Small intestine (tissue), 7 donors: Measurements from ENCODE around the gene AEBP1. TPM values are rescaled to one million over a fixed set of nuclear protein-coding genes. Genes with fewer than 3 reads are reported as not detected.

ENCODE experiments used
- DNase-seq, 2 donors: peaks; one replicate each; pipeline versions ENCODE4 v3.0.0 to v3.0.0-alpha.2; 2013
- FAIRE-seq: peaks from 2 replicates; lab custom pipeline; 2012; peaks lifted over from hg19 to GRCh38; lab: Jason Lieb, UNC
- H3K27ac ChIP-seq, 3 donors: one replicate each; pipeline ENCODE4 v1.5.1; 2013; ENCODE audit warnings: low read length in 2 of 3, mild to moderate bottlenecking in 2 of 3, control low read depth in 1 of 3, inconsistent platforms in 1 of 3, low read depth in 1 of 3, moderate library complexity in 1 of 3
- H3K27me3 ChIP-seq, 3 donors: one replicate each; pipeline ENCODE4 v1.6.1; 2013; ENCODE audit warnings: low read length in 3 of 3, inconsistent platforms in 1 of 3; ENCODE audit not compliant: control insufficient read depth in 3 of 3, insufficient read depth in 3 of 3
- H3K36me3 ChIP-seq, 3 donors: one replicate each; pipeline ENCODE4 v1.6.1; 2013; ENCODE audit warnings: low read length in 3 of 3, inconsistent platforms in 1 of 3, low read depth in 1 of 3, mild to moderate bottlenecking in 1 of 3, moderate library complexity in 1 of 3; ENCODE audit not compliant: control insufficient read depth in 3 of 3, insufficient read depth in 2 of 3
- H3K4me1 ChIP-seq, 3 donors: one replicate each; pipeline ENCODE4 v1.6.1; 2013; ENCODE audit warnings: low read length in 2 of 3, inconsistent platforms in 1 of 3, low read depth in 1 of 3, mild to moderate bottlenecking in 1 of 3, moderate library complexity in 1 of 3; ENCODE audit not compliant: control insufficient read depth in 3 of 3, insufficient read depth in 2 of 3
- H3K4me3 ChIP-seq, 3 donors: one replicate each; pipeline ENCODE4 v1.5.1; 2013; ENCODE audit warnings: low read length in 3 of 3, control low read depth in 1 of 3, inconsistent platforms in 1 of 3, low read depth in 1 of 3, mild to moderate bottlenecking in 1 of 3, moderate library complexity in 1 of 3
- H3K9me3 ChIP-seq, 2 donors: one replicate each; pipeline ENCODE4 v1.6.1; 2013; ENCODE audit warnings: low read depth in 1 of 2, low read length in 1 of 2; ENCODE audit not compliant: control insufficient read depth in 2 of 2, insufficient read depth in 1 of 2
- WGBS, 3 donors: extraction: QIAGEN DNeasy Blood & Tissue Kit; methylation state at CpG; one replicate each; pipeline ENCODE4 v1.1.7; 2013; 5-methylcytosine and 5-hydroxymethylcytosine counted together
- polyA plus RNA-seq, 4 donors: library from polyadenylated mRNA; stranded (reverse) in 3 of 4; unstranded in 1 of 4; fragments of 200-250 nt in 3 of 4; fragments of 120-200 nt in 1 of 4; gene quantifications; one replicate each; pipeline versions ENCODE4 v1.2.1 to v1.2.3, GENCODE V29; 2013
- donor health status: healthy with polysubstance abuse.
- donor health status: control.
- donor health status: control.
- donor health status: Bipolar disorder and iron deficiency.
- donor health status: healthy.

The AEBP1 gene
- polyA plus RNA-seq, 4 donors, result 1.3 to 34.8 (median 6.8) TPM

DNA sequence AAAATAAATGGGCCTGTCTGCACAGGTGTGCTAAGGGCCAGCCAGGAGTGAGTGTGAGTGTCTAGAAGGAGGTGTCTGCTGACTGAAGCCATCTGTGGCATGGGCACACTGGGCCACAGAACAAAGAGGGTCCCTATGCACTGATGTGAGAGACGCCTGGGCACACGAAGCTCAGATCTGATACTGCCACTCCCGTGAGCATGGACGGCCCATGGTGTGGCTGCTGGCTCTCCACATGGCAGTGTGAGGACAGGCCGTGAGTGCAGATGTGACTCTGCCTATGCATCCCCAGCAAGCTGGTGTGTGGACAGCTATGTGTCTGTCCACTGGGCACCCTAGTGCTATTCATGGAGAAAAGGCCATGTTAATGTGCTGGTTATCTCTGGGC lies 49.8 kb downstream of the AEBP1 start:
- FAIRE-seq (no peak), DNase-seq (no peak)
- H3K4me1 ChIP-seq, result peaks cover 0 to 2% (median 0%) of the 10 kb centered on the region in 3 donors
- no peaks in the 10 kb centered on the region for H3K36me3 ChIP-seq
- H3K27ac ChIP-seq, result no peak overlapping the region
- H3K27me3 ChIP-seq, result peaks cover 0 to 2% (median 0%) of the 10 kb centered on the region in 3 donors
- 85 to 93% (median 86%) methylated on average over 5 of the region's 5 CpGs for WGBS, 3 donors
- H3K9me3 ChIP-seq, result no peaks in the 10 kb centered on the region
- H3K4me3 ChIP-seq, result no peak overlapping the region

DNA sequence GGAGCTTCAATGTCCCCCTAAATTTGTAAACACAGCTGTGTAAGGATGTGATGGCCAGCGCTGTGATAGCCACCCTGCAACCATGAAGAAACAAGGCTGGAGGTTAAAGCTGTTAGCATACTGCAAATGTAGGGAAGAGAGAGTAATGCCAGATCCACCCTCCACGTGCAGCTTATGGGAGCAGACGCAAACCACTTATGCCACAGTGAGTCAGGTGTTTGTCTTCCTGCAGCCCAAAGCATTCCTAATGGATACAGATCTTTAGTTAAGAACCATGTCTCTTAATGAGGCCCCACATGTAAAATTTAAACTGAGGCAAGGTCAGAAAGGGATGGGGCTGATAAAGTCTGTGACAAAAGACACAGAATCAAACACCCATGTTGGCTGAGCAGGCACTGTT lies 50.6 kb downstream of the AEBP1 start:
- Histone ChIP-seq H3K36me3 (no peaks in the 10 kb centered on the region), H3K4me3 (no peak overlapping the region), H3K27me3 (no peaks in the 10 kb centered on the region), H3K9me3 (no peaks in the 10 kb centered on the region), H3K27ac (no peak overlapping the region), H3K4me1 (peaks cover 0 to 2% (median 0%) of the 10 kb centered on the region in 3 donors)
- FAIRE-seq (no peak), DNase-seq (no peak)
- 64 to 84% (median 77%) methylated on average over 3 of the region's 3 CpGs for WGBS, 3 donors

DNA sequence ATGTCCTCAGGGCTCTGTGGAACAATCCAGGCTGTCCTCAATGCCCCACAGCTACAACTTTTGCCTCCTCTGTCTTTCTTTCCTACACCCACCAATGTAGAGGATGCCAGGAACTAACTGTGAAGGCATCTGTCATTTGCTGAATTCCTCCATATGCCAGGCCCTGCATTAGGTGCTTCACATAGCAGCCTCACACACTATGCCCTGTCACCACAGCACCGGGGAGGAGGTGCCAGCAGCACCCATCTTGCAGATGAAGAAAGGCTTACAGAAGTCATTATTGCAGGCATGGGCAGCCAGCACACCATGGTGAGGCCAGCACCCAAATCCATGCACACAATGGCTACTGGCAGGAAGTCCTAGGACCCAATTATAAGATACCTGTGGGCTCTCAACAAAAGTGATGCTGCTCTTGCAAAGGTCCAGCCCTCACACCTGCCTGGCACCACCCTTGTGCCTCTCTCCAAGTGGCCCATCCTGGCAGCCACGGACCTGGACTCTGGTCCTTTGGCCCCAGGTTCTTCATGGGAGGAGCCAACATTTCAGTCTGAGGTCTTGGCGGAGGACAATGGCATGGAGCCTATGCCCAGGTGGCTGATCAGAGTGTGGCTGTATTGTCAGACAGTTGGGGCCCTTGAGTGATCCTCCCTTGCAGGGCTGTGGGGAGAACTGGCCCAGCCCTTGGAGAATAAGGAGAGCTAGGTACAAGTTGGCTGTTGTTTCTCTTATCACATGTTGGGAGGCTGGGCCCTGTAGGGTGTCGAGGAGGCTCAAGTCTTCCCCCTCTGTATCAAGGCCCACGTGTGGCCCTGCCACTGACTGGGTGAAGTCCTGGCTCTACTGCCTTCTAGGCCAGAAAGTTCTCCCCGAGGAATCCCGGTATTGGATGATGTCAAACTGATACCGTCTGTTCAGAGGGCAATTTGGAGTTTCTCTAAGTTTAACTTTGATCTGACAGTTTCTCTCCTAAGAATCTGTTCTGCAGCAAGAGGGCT lies 51.3 kb downstream of the AEBP1 start:
- FAIRE-seq (no peak), DNase-seq (peak in 1 of 2 donors; percentile 80)
- peaks cover 0 to 2% (median 0%) of the 10 kb centered on the region in 3 donors for H3K4me1 ChIP-seq
- no peaks in the 10 kb centered on the region for H3K27me3 ChIP-seq
- 19 to 64% (median 50%) methylated on average over 8 of the region's 8 CpGs for WGBS, 3 donors
- no peak overlapping the region for H3K27ac ChIP-seq
- H3K9me3 ChIP-seq, result no peaks in the 10 kb centered on the region
- no peak overlapping the region for H3K4me3 ChIP-seq
- H3K36me3 ChIP-seq, result no peaks in the 10 kb centered on the region

DNA sequence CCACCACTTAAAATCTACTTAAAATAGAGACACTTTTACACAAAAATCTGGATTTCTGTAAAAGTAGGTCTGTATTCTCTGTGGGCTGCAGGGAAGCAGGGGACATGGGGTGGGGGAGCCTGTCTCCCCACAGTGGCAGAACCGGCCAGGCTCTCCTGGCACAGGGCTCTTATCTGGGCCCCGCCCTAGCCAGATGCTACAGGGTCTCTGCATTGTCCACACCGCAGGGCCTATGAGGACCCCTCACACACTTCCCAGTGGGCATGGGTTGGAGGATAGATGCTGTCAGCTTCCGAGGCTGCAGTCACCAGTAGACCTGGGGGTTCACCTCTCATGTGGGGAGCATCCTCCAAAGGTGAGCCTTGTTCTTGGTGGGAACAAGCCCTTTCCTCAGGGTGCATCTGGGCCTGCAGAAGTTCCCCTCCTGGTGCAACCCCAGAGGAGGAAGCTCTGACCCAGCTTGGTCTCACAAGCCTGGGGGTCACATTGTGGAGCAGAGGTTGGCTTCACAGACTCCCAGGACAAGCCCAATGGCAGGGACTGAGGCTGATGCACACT lies 52.4 kb downstream of the AEBP1 start:
- WGBS, 3 donors, result 57 to 78% (median 62%) methylated on average over 4 of the region's 4 CpGs
- FAIRE-seq, result no peak
- H3K4me1 ChIP-seq, result peaks cover 0 to 2% (median 0%) of the 10 kb centered on the region in 3 donors

DNA sequence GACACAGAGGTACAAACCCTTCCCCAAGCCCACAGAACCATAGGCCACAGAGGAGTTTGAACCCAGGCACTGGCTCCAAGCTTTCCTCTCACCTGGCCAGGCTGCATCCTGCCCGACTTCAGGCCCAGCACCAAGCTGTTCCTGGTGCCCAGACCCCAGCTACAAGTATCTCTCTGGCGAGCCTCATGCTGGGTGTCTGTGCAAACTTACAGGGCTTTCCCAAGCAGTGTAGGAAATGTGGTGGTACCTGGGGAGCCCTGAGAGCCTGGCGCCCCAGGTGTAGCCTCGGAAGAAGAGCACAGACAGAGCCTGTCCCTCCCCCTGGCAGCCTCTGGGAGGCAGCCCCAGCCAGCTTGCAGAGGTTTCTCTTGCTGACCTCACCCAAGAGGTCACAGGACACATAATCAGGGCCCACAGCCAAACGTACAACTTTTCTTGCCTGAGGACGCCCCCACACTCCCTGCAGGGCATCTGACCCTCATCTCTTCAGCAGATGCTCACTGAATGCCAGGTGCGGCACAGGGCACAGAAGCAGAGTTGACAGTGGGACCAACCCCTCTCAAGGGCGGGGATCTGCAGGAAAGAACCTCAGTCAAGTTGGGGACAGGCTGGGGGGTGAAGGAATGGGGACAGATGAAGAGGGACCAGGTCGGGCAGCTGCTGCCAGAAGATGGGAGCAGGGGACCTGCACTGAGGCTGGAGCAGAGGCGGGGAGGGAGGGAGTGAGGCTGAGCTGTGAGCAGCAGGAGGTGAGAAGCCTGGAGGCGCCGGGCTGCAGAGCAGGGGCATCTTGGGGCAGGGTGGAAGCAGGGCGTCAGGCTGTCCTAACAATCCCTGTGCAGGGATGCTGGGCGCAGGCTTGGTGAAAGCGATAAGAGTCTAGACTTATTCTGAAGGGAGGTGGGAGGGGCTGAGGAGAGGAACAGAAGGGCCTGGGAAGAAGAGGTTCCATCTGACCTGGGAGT lies 53.3 kb downstream of the AEBP1 start:
- Histone ChIP-seq H3K4me1 (peaks cover 0 to 2% (median 0%) of the 10 kb centered on the region in 3 donors), H3K27ac (no peak overlapping the region), H3K4me3 (no peak overlapping the region), H3K9me3 (no peaks in the 10 kb centered on the region), H3K36me3 (no peaks in the 10 kb centered on the region), H3K27me3 (no peaks in the 10 kb centered on the region)
- WGBS, 3 donors, result 80 to 91% (median 84%) methylated on average over 13 to 15 of the region's 15 CpGs
- FAIRE-seq, result no peak
- no peak for DNase-seq

More for the DNA sequence above, 52.4 kb downstream of the AEBP1 start:
- Histone ChIP-seq H3K4me3 (no peak overlapping the region), H3K36me3 (no peaks in the 10 kb centered on the region), H3K27ac (no peak overlapping the region), H3K27me3 (no peaks in the 10 kb centered on the region), H3K9me3 (no peaks in the 10 kb centered on the region)
- DNase-seq, result no peak

DNA sequence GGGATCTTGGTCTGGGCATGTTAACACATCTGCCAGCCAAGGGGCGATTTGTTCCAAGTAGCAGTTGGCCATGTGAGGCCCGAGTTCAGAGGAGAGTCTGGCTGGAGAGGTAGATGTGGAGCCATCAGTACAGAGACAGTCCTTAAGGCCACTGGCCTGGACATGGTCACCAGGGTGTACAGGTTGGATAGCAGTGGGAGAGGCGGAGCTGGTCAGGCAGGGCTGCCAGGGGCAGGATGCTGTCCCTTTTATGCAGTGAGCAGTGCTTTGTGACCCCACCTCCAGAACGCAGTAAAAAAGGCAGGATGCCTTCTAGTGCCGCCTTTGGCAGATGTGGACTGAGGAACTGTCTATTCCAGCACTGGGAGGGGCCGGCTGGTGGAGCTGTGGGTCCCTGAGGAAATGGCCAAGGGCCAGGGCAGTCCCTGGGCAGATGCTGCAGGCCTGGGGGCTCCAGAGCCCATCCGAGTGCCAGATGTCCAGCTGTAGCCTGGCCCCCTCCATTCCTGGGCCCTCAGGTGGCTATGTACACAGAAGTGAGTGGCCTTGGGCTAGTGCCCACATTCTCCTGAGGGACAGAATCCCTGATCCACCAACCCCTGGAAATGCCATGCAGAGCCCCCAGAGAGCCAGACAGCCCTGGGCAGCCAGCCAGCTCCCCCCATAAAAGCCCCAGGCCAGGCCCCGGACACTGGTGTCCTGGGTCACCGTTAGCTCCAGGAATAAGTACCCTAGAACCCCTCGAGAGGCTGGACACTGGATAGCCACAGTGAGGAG lies 54.1 kb downstream of the AEBP1 start:
- no peaks in the 10 kb centered on the region for H3K36me3 ChIP-seq
- no peak for FAIRE-seq
- no peaks in the 10 kb centered on the region for H3K9me3 ChIP-seq
- no peak overlapping the region for H3K4me3 ChIP-seq
- 84 to 89% (median 89%) methylated on average over 9 to 10 of the region's 10 CpGs for WGBS, 3 donors
- H3K4me1 ChIP-seq, result peaks cover 0 to 2% (median 0%) of the 10 kb centered on the region in 3 donors
- DNase-seq, result no peak
- no peak overlapping the region for H3K27ac ChIP-seq
- H3K27me3 ChIP-seq, result no peaks in the 10 kb centered on the region

DNA sequence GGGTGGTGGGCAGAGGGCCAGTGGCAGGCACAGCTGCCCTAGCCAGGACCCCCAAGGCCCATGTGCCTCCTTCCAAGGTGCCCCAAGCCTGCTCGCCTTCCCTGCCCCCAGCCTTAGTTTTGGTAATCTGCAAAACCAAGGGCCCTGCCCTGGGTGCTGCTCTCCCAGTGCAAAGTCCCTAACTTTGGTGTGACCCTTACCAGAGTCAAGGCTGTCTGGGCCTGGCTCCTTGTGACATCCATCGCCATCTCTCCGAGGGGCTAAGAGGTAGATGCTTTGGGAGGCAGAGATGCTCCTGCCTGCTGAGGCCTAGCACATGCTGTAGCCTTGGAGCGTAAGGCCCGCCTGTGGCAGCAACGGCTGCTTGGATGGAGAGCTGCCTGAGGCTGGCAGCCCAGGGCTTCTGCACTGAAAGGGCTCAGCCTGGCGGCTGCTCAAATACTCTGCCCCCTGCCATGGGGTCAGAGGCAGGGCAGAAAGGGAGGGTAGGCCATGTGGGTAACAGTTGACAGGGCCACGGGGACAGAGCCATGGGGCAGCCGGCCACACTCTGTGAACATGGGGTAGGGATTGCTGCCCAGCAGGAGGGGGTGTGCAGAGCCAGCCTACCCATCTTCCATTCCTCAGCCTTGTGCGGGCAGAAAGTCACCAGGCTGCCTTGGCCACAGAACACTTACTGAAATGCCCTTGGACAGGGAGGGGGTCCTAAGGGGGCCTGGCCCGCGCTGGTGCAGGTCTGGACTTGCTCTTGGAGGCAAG lies 54.9 kb downstream of the AEBP1 start:
- Histone ChIP-seq H3K27ac (no peak overlapping the region), H3K36me3 (no peaks in the 10 kb centered on the region), H3K27me3 (no peaks in the 10 kb centered on the region), H3K4me3 (no peak overlapping the region), H3K4me1 (peaks cover 0 to 2% (median 0%) of the 10 kb centered on the region in 3 donors), H3K9me3 (no peaks in the 10 kb centered on the region)
- DNase-seq (no peak), FAIRE-seq (no peak)
- WGBS, 3 donors, result 94 to 96% (median 94%) methylated on average over 12 of the region's 12 CpGs
